Keratinocyte (primary cell): ENCODE measurements around the gene IQCE. TPM values are rescaled to one million over a fixed set of nuclear protein-coding genes. Genes with fewer than 3 reads are reported as not detected.

Experiments
- DNase-seq: peaks from one replicate; pipeline ENCODE4 v3.0.0-alpha.2; 2011; ENCODE audit warnings: low read depth, missing footprints, low spot score
- FAIRE-seq: peaks from 2 replicates; lab custom pipeline; 2011; peaks lifted over from hg19 to GRCh38; lab: Jason Lieb, UNC
- H2AFZ ChIP-seq: 2 replicates; pipeline ENCODE4 v1.6.0; 2012; ENCODE audit warnings: low read length, control low read depth, inconsistent platforms; ENCODE audit not compliant: control insufficient read depth
- H3K27ac ChIP-seq: 2 replicates; pipeline ENCODE4 v1.5.1; 2011; ENCODE audit warnings: low read length; ENCODE audit not compliant: control insufficient read depth, insufficient read depth
- H3K27me3 ChIP-seq: 3 replicates; pipeline ENCODE4 v1.6.0; 2011; ENCODE audit warnings: low read length; ENCODE audit not compliant: control insufficient read depth, insufficient read depth; ENCODE audit errors: extremely low read depth
- H3K36me3 ChIP-seq, 2 experiments: 2 replicates in 1 of 2; 3 replicates in 1 of 2; pipeline ENCODE4 v1.5.1; 2011; ENCODE audit warnings: low read length in 2 of 2, mild to moderate bottlenecking in 1 of 2; ENCODE audit not compliant: control insufficient read depth in 2 of 2, insufficient read depth in 2 of 2; ENCODE audit errors: extremely low read depth in 1 of 2
- H3K4me1 ChIP-seq: 3 replicates; pipeline ENCODE4 v1.5.1; 2011; ENCODE audit warnings: low read length; ENCODE audit not compliant: control insufficient read depth, insufficient read depth; ENCODE audit errors: extremely low read depth
- H3K4me2 ChIP-seq: 3 replicates; pipeline ENCODE4 v1.6.0; 2011; ENCODE audit warnings: low read depth, low read length; ENCODE audit not compliant: control insufficient read depth, insufficient read depth; ENCODE audit errors: extremely low read depth
- H3K4me3 ChIP-seq, 3 experiments: fragments of 200-600 bp in 1 of 3; sonication (generic) in 1 of 3; 2 replicates in 2 of 3; 3 replicates in 1 of 3; pipeline ENCODE4 v1.5.1; 2011 to 2016; ENCODE audit warnings: low read length in 3 of 3, mild to moderate bottlenecking in 3 of 3, control low read depth in 2 of 3, inconsistent platforms in 1 of 3, low read depth in 1 of 3, mixed read lengths in 1 of 3, mixed run types in 1 of 3, moderate library complexity in 1 of 3; ENCODE audit not compliant: control insufficient read depth in 2 of 3, insufficient read depth in 2 of 3; ENCODE audit errors: extremely low read depth in 1 of 3
- H3K79me2 ChIP-seq: 2 replicates; pipeline ENCODE4 v1.6.0; 2012; ENCODE audit warnings: low read length; ENCODE audit not compliant: control insufficient read depth, insufficient read depth
- H3K9ac ChIP-seq: 3 replicates; pipeline ENCODE4 v1.6.0; 2011; ENCODE audit warnings: low read length; ENCODE audit not compliant: control insufficient read depth, insufficient read depth; ENCODE audit errors: extremely low read depth
- H3K9me1 ChIP-seq: 3 replicates; pipeline ENCODE4 v1.6.0; 2011; ENCODE audit warnings: low read length; ENCODE audit not compliant: control insufficient read depth, insufficient read depth; ENCODE audit errors: extremely low read depth
- H3K9me3 ChIP-seq: 2 replicates; pipeline ENCODE4 v1.5.1; 2012; ENCODE audit warnings: low read depth, low read length; ENCODE audit not compliant: control insufficient read depth
- H4K20me1 ChIP-seq: 3 replicates; pipeline ENCODE4 v1.6.0; 2011; ENCODE audit warnings: low read length; ENCODE audit not compliant: control insufficient read depth, insufficient read depth; ENCODE audit errors: extremely low read depth
- EZH2 ChIP-seq: IDR thresholded peaks from one replicate; pipeline ENCODE4 v1.6.1; 2012; ENCODE audit warnings: inconsistent platforms, mild to moderate bottlenecking, low read length, moderate library complexity
- dilution Hi-C: fragments of 300-500 bp; cut with MboI; formaldehyde crosslinking; loops from one replicate; pipeline ENCODE4 v1.7.0; 2020; ENCODE audit warnings: low sequenced_read_pairs; ENCODE audit not compliant: extremely low pct_ligation_motif_present
- polyA plus RNA-seq, 5 experiments: library from polyadenylated mRNA; depleted of rRNA in 3 of 5; stranded (reverse) in 3 of 5; stranded (forward) in 1 of 5; unstranded in 1 of 5; fragments of >200 nt; gene quantifications; 1 replicate in 1 of 5; 2 replicates in 3 of 5; 3 replicates in 1 of 5; pipeline versions ENCODE4 v1.2.1 to v1.2.3, GENCODE V29; 2011 to 2012; ENCODE audit warnings: missing spikeins in 2 of 5, low read depth in 1 of 5, low replicate concordance in 1 of 5
- TF ChIP-seq, protein P1 (sequence below), 3 experiments: IDR thresholded peaks in 1 of 3; conservative IDR thresholded peaks in 1 of 3; optimal IDR thresholded peaks in 1 of 3; 2 replicates in 2 of 3; 3 replicates in 1 of 3; pipeline versions ENCODE3 to v1.5.1; 2011; ENCODE audit warnings: low read length in 3 of 3, mild to moderate bottlenecking in 3 of 3, moderate library complexity in 2 of 3, control low read depth in 1 of 3, inconsistent platforms in 1 of 3; ENCODE audit not compliant: insufficient read depth in 2 of 3; ENCODE audit errors: extremely low read depth in 1 of 3

IQCE gene
- polyA plus RNA-seq, 1 donor (not counting 4 experiments of a cell fraction or from before 2014, with no cell fraction given): 5.2 TPM

DNA sequence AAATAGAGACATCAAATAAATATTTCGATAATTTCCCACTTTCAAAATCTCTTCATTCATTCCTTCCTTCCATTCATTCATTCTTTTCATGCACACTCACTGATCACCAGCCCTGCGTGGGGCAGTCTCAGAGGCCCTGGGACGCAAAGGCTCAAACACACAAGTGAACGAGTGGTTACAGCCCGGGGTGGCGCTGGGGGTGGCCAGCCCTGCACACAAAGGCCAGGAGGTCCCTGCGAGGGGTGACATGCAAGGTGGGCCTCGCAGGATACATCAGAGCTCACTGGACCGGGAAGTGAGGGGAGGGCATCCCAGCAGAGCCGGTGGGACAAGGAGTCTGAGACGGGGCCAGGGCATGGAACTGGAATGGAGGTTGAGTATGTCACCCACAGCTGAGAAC, 43.1 kb downstream of the IQCE start:
- Histone ChIP-seq H4K20me1 (no peaks in the 10 kb centered on the region), H3K4me3 (no peak overlapping the region), H3K27ac (no peak overlapping the region), H3K79me2 (no peaks in the 10 kb centered on the region), H3K9ac (no peak overlapping the region), H3K36me3 (peaks cover 15 to 20% of the 10 kb centered on the region in 2 experiments), H3K4me2 (no peak overlapping the region), H3K9me3 (no peaks in the 10 kb centered on the region), H2AFZ (no peak overlapping the region), H3K4me1 (no peaks in the 10 kb centered on the region), H3K9me1 (no peaks in the 10 kb centered on the region), H3K27me3 (no peaks in the 10 kb centered on the region)
- TF ChIP-seq, protein P1, sequence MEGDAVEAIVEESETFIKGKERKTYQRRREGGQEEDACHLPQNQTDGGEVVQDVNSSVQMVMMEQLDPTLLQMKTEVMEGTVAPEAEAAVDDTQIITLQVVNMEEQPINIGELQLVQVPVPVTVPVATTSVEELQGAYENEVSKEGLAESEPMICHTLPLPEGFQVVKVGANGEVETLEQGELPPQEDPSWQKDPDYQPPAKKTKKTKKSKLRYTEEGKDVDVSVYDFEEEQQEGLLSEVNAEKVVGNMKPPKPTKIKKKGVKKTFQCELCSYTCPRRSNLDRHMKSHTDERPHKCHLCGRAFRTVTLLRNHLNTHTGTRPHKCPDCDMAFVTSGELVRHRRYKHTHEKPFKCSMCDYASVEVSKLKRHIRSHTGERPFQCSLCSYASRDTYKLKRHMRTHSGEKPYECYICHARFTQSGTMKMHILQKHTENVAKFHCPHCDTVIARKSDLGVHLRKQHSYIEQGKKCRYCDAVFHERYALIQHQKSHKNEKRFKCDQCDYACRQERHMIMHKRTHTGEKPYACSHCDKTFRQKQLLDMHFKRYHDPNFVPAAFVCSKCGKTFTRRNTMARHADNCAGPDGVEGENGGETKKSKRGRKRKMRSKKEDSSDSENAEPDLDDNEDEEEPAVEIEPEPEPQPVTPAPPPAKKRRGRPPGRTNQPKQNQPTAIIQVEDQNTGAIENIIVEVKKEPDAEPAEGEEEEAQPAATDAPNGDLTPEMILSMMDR (optimal IDR thresholded peaks at IDR 0.05 in 1 of 3, IDR thresholded peaks at IDR 0.05 in 1 of 3, conservative IDR thresholded peaks at IDR 0.05 in 1 of 3; ENCODE audit: extremely low read depth in 1 of 3, insufficient read depth in 2 of 3, low read length in 3 of 3): no peak
- TF ChIP-seq EZH2: no peak
- no peak for FAIRE-seq
- dilution Hi-C loops: no loop called here
- DNase-seq: no peak

DNA sequence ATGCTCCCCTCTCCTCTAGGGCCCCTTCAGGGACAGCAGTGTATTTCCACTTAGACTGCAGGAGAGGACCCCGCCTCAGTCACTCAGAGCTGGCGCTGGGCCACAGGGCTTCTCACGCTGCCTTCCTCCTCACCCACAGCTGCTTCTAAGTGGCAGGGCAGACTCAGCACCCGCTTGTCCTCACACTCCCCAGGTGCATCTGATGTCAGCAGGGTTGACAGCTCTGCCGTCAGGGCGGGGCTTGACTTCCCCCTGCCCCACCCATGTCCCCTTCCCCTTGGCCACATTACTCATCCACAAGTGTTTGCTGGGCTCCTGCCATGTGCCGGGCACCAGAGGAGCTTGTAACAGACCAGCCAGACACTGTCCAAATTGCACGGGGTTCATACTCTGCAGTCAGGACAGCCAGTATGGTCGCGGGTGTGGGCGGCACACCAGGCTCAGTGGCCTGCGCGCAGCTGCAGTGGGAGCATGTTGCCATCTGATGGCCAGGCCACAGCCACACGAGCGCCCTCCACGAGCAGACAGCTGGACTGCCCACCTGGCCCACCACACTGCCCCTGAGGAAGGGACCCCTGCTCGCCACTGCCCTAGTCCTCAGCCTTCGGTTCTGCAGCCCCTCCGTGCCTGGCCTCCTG, 43.7 kb downstream of the IQCE start:
- no peaks in the 10 kb centered on the region for H3K4me1 ChIP-seq
- H3K27me3 ChIP-seq: no peaks in the 10 kb centered on the region

More for the DNA sequence above, 43.7 kb downstream of the IQCE start:
- TF ChIP-seq, protein P1 (optimal IDR thresholded peaks at IDR 0.05 in 1 of 3, IDR thresholded peaks at IDR 0.05 in 1 of 3, conservative IDR thresholded peaks at IDR 0.05 in 1 of 3; ENCODE audit: extremely low read depth in 1 of 3, insufficient read depth in 2 of 3, low read length in 3 of 3): no peak
- no peak for TF ChIP-seq EZH2
- dilution Hi-C loops: no loop called here
- no peak for FAIRE-seq
- no peak overlapping the region for H3K27ac ChIP-seq
- no peaks in the 10 kb centered on the region for H3K79me2 ChIP-seq
- DNase-seq: no peak
- H3K9ac ChIP-seq: no peak overlapping the region
- no peak overlapping the region for H3K4me3 ChIP-seq
- H4K20me1 ChIP-seq: no peaks in the 10 kb centered on the region
- H3K9me3 ChIP-seq: no peaks in the 10 kb centered on the region
- H2AFZ ChIP-seq: no peak overlapping the region
- no peaks in the 10 kb centered on the region for H3K9me1 ChIP-seq
- no peak overlapping the region for H3K4me2 ChIP-seq
- H3K36me3 ChIP-seq: peaks cover 15 to 20% of the 10 kb centered on the region in 2 experiments
